K562 (cell line): ENCODE results near the gene TRIP12. TPM values are rescaled to one million over a fixed set of nuclear protein-coding genes. Genes with fewer than 3 reads are reported as not detected.

ENCODE experiments used
- ATAC-seq: fragments of 200-7000 bp; cut with Tn5 transposase; 3 replicates; pipeline ENCODE4 v1.9.1; 2020; ENCODE audit warnings: moderate library complexity
- BruUV-seq: library from RNA; stranded (reverse); fragments of 400-500 nt; replicated peaks from 2 replicates; lab custom pipeline; 2021; lab: Mats Ljungman, UMichigan
- CTCF ChIA-PET: fragments of 300-600 bp; formaldehyde crosslinking; extraction: SDS; loops from one replicate; lab custom pipeline; 2021; ENCODE audit warnings: low intra/inter-chr PET ratio; lab: Yijun Ruan, JAX
- POLR2A ChIA-PET: fragments of 300-600, 350-650 bp; sonication (Branson Sonifier 250); formaldehyde crosslinking; extraction: SDS; loops from one replicate; lab custom pipeline; 2021; ENCODE audit warnings: antibody characterized with exemption, inconsistent platforms; lab: Yijun Ruan, JAX
- DNase-seq, 4 experiments: peaks; one replicate each; pipeline versions ENCODE4 v3.0.0 to v3.0.0-alpha.2; 2011 to 2018; ENCODE audit warnings: low spot score in 3 of 4, mixed read lengths in 3 of 4; ENCODE audit errors: extremely low read depth in 1 of 4
- FAIRE-seq: peaks from 2 replicates; lab custom pipeline; 2011; peaks lifted over from hg19 to GRCh38; lab: Jason Lieb, UNC
- H2AFZ ChIP-seq: 2 replicates; pipeline ENCODE4 v1.6.0; 2011; ENCODE audit warnings: low read depth, low read length, control low read depth, inconsistent platforms
- H3K27ac ChIP-seq: fragments of 200-600 bp; 3 replicates; pipeline ENCODE4 v1.8.0; 2011; ENCODE audit warnings: low read depth, mild to moderate bottlenecking, control low read depth, inconsistent platforms, low read length, moderate library complexity, mixed read lengths; ENCODE audit errors: extremely low read depth
- H3K27me3 ChIP-seq, 2 experiments: fragments of 300-600 bp in 1 of 2; 2 replicates in 1 of 2; 3 replicates in 1 of 2; pipeline versions ENCODE4 v1.6.0 to v1.8.0; 2011; ENCODE audit warnings: inconsistent platforms in 2 of 2, low read length in 2 of 2, mild to moderate bottlenecking in 1 of 2, mixed read lengths in 1 of 2, moderate library complexity in 1 of 2; ENCODE audit not compliant: control insufficient read depth in 2 of 2, insufficient read depth in 2 of 2
- H3K36me3 ChIP-seq: fragments of 300-600 bp; 3 replicates; pipeline ENCODE4 v1.8.0; 2011; ENCODE audit warnings: mild to moderate bottlenecking, low read length, inconsistent platforms; ENCODE audit not compliant: control insufficient read depth, insufficient read depth
- H3K4me1 ChIP-seq, 2 experiments: fragments of 200-600 bp in 1 of 2; replicated peaks in 1 of 2; 2 replicates in 1 of 2; 3 replicates in 1 of 2; pipeline versions ENCODE4 v1.5.1 to v1.8.0; 2011; ENCODE audit warnings: inconsistent platforms in 2 of 2, low read length in 2 of 2, mild to moderate bottlenecking in 1 of 2, mixed read lengths in 1 of 2, moderate library complexity in 1 of 2; ENCODE audit not compliant: control insufficient read depth in 2 of 2, insufficient read depth in 2 of 2
- H3K4me2 ChIP-seq: 2 replicates; pipeline ENCODE4 v1.6.1; 2011; ENCODE audit warnings: low read length, control low read depth, inconsistent platforms, mixed read lengths; ENCODE audit not compliant: insufficient read depth
- H3K4me3 ChIP-seq: fragments of 200-600 bp; sonication (generic), shearing (Covaris generic); 2 replicates; pipeline ENCODE4 v1.5.1; 2016; ENCODE audit warnings: control low read depth, inconsistent platforms
- H3K79me2 ChIP-seq: fragments of 200-600 bp; 3 replicates; pipeline ENCODE4 v1.8.0; 2011; ENCODE audit warnings: low read length, inconsistent platforms; ENCODE audit not compliant: control insufficient read depth, insufficient read depth
- H3K9ac ChIP-seq, 2 experiments: 2 replicates each; pipeline versions ENCODE4 v1.6.0 to v1.6.1; 2011; ENCODE audit warnings: low read depth in 2 of 2, low read length in 2 of 2, control low read depth in 1 of 2, inconsistent platforms in 1 of 2, mild to moderate bottlenecking in 1 of 2, mixed read lengths in 1 of 2; ENCODE audit not compliant: insufficient read depth in 1 of 2
- H3K9me1 ChIP-seq: one replicate; pipeline ENCODE4 v1.6.0; 2011; ENCODE audit warnings: inconsistent platforms, mild to moderate bottlenecking, low read length, moderate library complexity; ENCODE audit not compliant: control insufficient read depth, insufficient read depth
- H3K9me3 ChIP-seq: replicated peaks from 2 replicates; pipeline ENCODE4 v1.5.1; 2011; ENCODE audit warnings: low read depth, low read length, inconsistent platforms; ENCODE audit not compliant: control insufficient read depth, insufficient read depth
- H4K20me1 ChIP-seq: replicated peaks from 2 replicates; pipeline ENCODE4 v1.6.1; 2011; ENCODE audit warnings: low read length, inconsistent platforms, mixed read lengths; ENCODE audit not compliant: control insufficient read depth, insufficient read depth
- BRD9 ChIP-seq: fragments of 450-650 bp; IDR thresholded peaks from 2 replicates; pipeline ENCODE4 v1.6.1; 2018; ENCODE audit warnings: low read depth; ENCODE audit not compliant: partially characterized antibody
- CTCF ChIP-seq, 3 experiments: IDR thresholded peaks in 2 of 3; conservative IDR thresholded peaks in 1 of 3; 2 replicates each; pipeline ENCODE4 v1.5.1; 2011 to 2012; ENCODE audit warnings: low read length in 3 of 3, mild to moderate bottlenecking in 3 of 3, control low read depth in 2 of 3, improper control_type of control experiment in 1 of 3, inconsistent platforms in 1 of 3, low read depth in 1 of 3, mixed read lengths in 1 of 3, moderate library complexity in 1 of 3; ENCODE audit not compliant: insufficient read depth in 2 of 3
- HNRNPL ChIP-seq: fragments of 200-400 bp; formaldehyde crosslinking; IDR thresholded peaks from 2 replicates; pipeline ENCODE4 v1.6.1; 2017; ENCODE audit warnings: low read depth, mild to moderate bottlenecking, low read length
- MLX ChIP-seq, 2 experiments: fragments of 450-650 bp in 1 of 2; sonication (generic) in 1 of 2; formaldehyde crosslinking; conservative IDR thresholded peaks; 2 replicates each; pipeline versions ENCODE4 v1.4.0 to v1.8.1; 2020 to 2022; ENCODE audit warnings: mild to moderate bottlenecking in 1 of 2, missing genetic modification reagents in 1 of 2
- PATZ1 ChIP-seq: fragments of 250-450 bp; sonication (Bioruptor Pico); IDR thresholded peaks from 2 replicates; pipeline ENCODE4 v1.5.0; 2020; ENCODE audit warnings: mild to moderate bottlenecking, borderline replicate concordance
- RAD21 ChIP-seq, 2 experiments: fragments of 250-450 bp in 1 of 2; fragments of 450-650 bp in 1 of 2; sonication (Bioruptor Pico) in 1 of 2; formaldehyde crosslinking in 1 of 2; IDR thresholded peaks in 1 of 2; conservative IDR thresholded peaks in 1 of 2; 2 replicates each; pipeline versions ENCODE4 v1.4.0 to v1.8.0; 2020 to 2022; ENCODE audit warnings: mild to moderate bottlenecking in 2 of 2, moderate library complexity in 1 of 2
- WGBS: fragments of 100-300 bp; shearing (Covaris generic); methylation state at CpG from one replicate; pipeline ENCODE4 v1.1.6; 2016; ENCODE audit warnings: low coverage, mixed read lengths; ENCODE audit not compliant: insufficient coverage; ENCODE audit errors: missing lambda C conversion rate; 5-methylcytosine and 5-hydroxymethylcytosine counted together
- in situ Hi-C: fragments of 300-500 bp; cut with MboI; formaldehyde crosslinking; loops from 4 replicates; pipeline ENCODE4 v1.15.0; 2018; ENCODE audit warnings: inconsistent platforms, mixed read lengths
- intact Hi-C: fragments of 100-400 bp; cut with micrococcal nuclease; formaldehyde crosslinking; loops from 2 replicates; pipeline ENCODE4 v1.14.2; 2022
- polyA plus RNA-seq, 8 experiments: library from polyadenylated mRNA; depleted of rRNA in 4 of 8; stranded (reverse) in 5 of 8; unstranded in 3 of 8; fragments of >200 nt; fragmentation: Nextera tagmentation in 2 of 8; fragmentation: Illumina TruSeq in 1 of 8; extraction: Ambion mirVana in 2 of 8; extraction: Trizol in 1 of 8; gene quantifications; 2 replicates each; pipeline versions ENCODE4 v1.2.1 to v1.2.3, GENCODE V29; 2011 to 2014; ENCODE audit warnings: inconsistent platforms in 1 of 8, missing spikeins in 1 of 8
- total RNA-seq, 7 experiments: library from RNA; depleted of rRNA in 6 of 7; stranded (reverse); fragments of >200 nt in 6 of 7; fragmentation: Illumina TruSeq in 2 of 7; extraction: Trizol in 2 of 7; gene quantifications; 2 replicates each; pipeline versions ENCODE4 v1.2.1 to v1.2.3, GENCODE V29; 2011 to 2021; ENCODE audit warnings: low replicate concordance in 1 of 7

TRIP12 gene
- total and polyA plus RNA-seq, 9 of the 15 experiments (the other 6 are each of a cell fraction or from before 2014, with no cell fraction given) = 15.2 to 131 (median 80.1) TPM

- no TSS peak for BruUV-seq
- ATAC-seq (peak; percentile 78), FAIRE-seq (no peak), DNase-seq (peak in 1 of 4 experiments; percentile 24)
- POLR2A ChIA-PET = no interaction called here
- no peaks in the 10 kb centered on the region for H3K36me3 ChIP-seq
- no peak overlapping the region for H2AFZ ChIP-seq
- H4K20me1 ChIP-seq = no peaks in the 10 kb centered on the region
- H3K79me2 ChIP-seq = no peaks in the 10 kb centered on the region
- H3K4me1 ChIP-seq = no peaks in the 10 kb centered on the region; a peak in 1 of 5 replicates
- CTCF ChIA-PET = no interaction called here
- intact Hi-C loops (no loop called here), in situ Hi-C loops (no loop called here)
- H3K9me1 ChIP-seq = no peaks in the 10 kb centered on the region
- 4% methylated on average over 6 of the region's 6 CpGs for WGBS
- H3K27me3 ChIP-seq = no peaks in the 10 kb centered on the region; a peak in 1 of 5 replicates
- H3K9me3 ChIP-seq = no peaks in the 10 kb centered on the region
- no peak overlapping the region; the same call in 1 of the 2 replicates for H3K4me2 ChIP-seq
- no peak overlapping the region for H3K27ac ChIP-seq
- no peak overlapping the region for H3K4me3 ChIP-seq
- TF ChIP-seq RAD21 (CRISPR knock-in tag; conservative IDR thresholded peaks at IDR 0.05 in 1 of 2, IDR thresholded peaks at IDR 0.05 in 1 of 2) (peak in 1 of 2 experiments; percentile 24; a peak in 2 of 4 replicates), BRD9 (no peak), HNRNPL (no peak), CTCF (IDR thresholded peaks at IDR 0.05 in 2 of 3, conservative IDR thresholded peaks at IDR 0.05 in 1 of 3; ENCODE audit: insufficient read depth in 2 of 3, low read depth in 1 of 3, low read length in 3 of 3) (peak in 1 of 3 experiments; percentile 27; a peak in 2 of 6 replicates), PATZ1 (CRISPR knock-in tag) (no peak), MLX (CRISPR knock-in tag; conservative IDR thresholded peaks at IDR 0.05) (no peak)
- no peak overlapping the region for H3K9ac ChIP-seq
Measured at GRCh38 chr2:229733611-229734245, 188.1 kb downstream of the TRIP12 start.
